Measurements from ENCODE around the gene KRTAP10-12. TPM values are rescaled to one million over a fixed set of nuclear protein-coding genes. Genes with fewer than 3 reads are reported as not detected.

Gene KRTAP10-12
- total and polyA plus RNA-seq, 11 donors, result not detected

DNA sequence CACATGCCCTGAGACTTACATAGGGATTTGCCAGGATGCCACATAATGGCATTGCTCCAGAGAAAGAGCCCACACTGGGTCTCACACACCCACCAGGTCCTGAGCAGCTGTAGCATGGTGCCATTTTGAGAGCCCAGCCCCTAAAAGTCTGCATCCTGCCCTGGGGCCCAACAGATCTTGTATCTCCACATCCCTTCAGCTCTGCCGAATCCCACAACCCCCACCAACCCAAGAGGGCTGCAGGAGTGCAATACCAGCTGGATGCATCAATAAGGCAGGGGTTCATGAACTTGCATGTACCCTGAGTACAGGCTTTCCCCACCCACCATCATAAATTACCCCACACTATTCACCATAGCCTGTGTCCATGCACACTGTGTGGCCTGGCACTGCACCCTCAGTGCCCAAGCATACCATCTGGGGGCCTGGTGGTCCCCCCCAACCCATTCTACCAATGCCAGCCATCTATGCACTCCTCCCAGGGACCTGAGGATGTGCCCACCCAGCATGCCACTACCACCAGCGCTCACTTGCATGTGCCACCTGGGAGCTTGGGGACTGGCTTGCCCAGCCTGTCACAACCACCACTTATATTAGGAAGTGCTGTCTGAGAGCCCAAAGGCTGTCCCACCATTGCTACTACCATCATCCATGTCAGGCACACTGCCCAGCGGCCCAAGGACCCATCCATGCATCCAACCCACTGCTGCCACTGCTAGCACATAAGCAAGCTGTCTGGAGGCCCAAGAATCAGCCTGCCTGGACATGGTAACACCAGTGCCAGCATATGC is 26.1 kb upstream of the KRTAP10-12 start:
- Histone ChIP-seq H3K36me3 (no peaks in the 10 kb centered on the region), H3K4me1 (no peaks in the 10 kb centered on the region), H3K27me3 (no peaks in the 10 kb centered on the region), H3K9me3 (peaks cover 0 to 43% (median 16%) of the 10 kb centered on the region in 12 donors), H3K4me3 (no peak overlapping the region), H3K27ac (no peak overlapping the region)
- intact Hi-C loops (cut with DNase I), result no loop called here
- DNase-seq, result no peak
- ATAC-seq, result no peak
- 67 to 85% (median 78%) methylated on average over 2 to 3 of the region's 3 CpGs for WGBS, 4 donors
- TF ChIP-seq POLR2A (IDR thresholded peaks at IDR 0.05) (no peak), CTCF (IDR thresholded peaks at IDR 0.05) (no peak)

GRCh38 chr21:44671911-44672310 is 25.1 kb upstream of the KRTAP10-12 start:
- no peak overlapping the region for H3K27ac ChIP-seq
- ATAC-seq (no peak), DNase-seq (no peak)
- no peaks in the 10 kb centered on the region for H3K27me3 ChIP-seq
- H3K4me1 ChIP-seq, result no peaks in the 10 kb centered on the region
- intact Hi-C loops (cut with DNase I), result no loop called here
- no peaks in the 10 kb centered on the region for H3K36me3 ChIP-seq
- H3K4me3 ChIP-seq, result no peak overlapping the region
- peaks cover 0 to 43% (median 16%) of the 10 kb centered on the region in 12 donors for H3K9me3 ChIP-seq
- WGBS, 4 donors, result 94 to 100% (median 94%) methylated on average over 1 of the region's 1 CpG
- TF ChIP-seq POLR2A (IDR thresholded peaks at IDR 0.05), result no peak
- no peak for TF ChIP-seq CTCF (IDR thresholded peaks at IDR 0.05)

- Histone ChIP-seq H3K27me3 (peaks cover 0 to 5% (median 0%) of the 10 kb centered on the region in 9 donors), H3K4me3 (no peak overlapping the region), H3K27ac (no peak overlapping the region), H3K9me3 (peaks cover 0 to 16% (median 4%) of the 10 kb centered on the region in 12 donors), H3K36me3 (no peaks in the 10 kb centered on the region), H3K4me1 (no peaks in the 10 kb centered on the region)
- WGBS, 4 donors, result 89 to 97% (median 92%) methylated on average over 13 of the region's 13 CpGs
- ATAC-seq (no peak), DNase-seq (no peak)
- intact Hi-C loops (cut with DNase I), result no loop called here
- TF ChIP-seq POLR2A (IDR thresholded peaks at IDR 0.05), result no peak
- TF ChIP-seq CTCF (IDR thresholded peaks at IDR 0.05), result no peak
These were observed 19.1 kb upstream of the KRTAP10-12 start for GRCh38 chr21:44677881-44678280.

DNA sequence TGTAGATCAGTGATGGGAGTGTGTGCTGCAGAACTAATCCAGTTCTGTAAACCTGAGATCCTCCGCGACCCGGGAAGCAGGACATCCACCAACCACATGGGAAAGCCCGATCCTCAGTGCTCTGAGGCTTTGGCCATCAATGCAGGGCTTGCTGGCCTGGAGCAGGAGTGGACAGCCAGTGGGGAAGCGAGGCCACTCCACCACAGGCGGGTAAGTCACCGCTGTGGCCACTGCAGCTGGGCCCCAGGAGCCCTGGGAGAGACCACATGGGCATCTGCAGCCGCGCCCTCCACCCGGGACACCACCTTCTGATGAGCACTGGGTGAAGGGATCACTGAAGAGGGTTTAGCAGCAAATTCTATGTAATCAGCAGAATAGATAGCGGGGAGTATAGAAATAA is 15.8 kb upstream of the KRTAP10-12 start:
- DNase-seq (no peak), ATAC-seq (no peak)
- H3K9me3 ChIP-seq, result peaks cover 0 to 6% (median 0%) of the 10 kb centered on the region in 12 donors
- intact Hi-C loops (cut with DNase I), result no loop called here
- no peak for TF ChIP-seq CTCF (IDR thresholded peaks at IDR 0.05)
- no peak overlapping the region for H3K4me3 ChIP-seq
- no peaks in the 10 kb centered on the region for H3K4me1 ChIP-seq
- H3K27ac ChIP-seq, result no peak overlapping the region
- H3K36me3 ChIP-seq, result no peaks in the 10 kb centered on the region
- H3K27me3 ChIP-seq, result peaks cover 0 to 16% (median 0%) of the 10 kb centered on the region in 9 donors
- 65 to 89% (median 80%) methylated on average over 11 of the region's 11 CpGs for WGBS, 4 donors

Data from heart left ventricle (tissue), 16 donors.